ENCODE measurements around the gene DUSP23. TPM values are rescaled to one million over a fixed set of nuclear protein-coding genes. Genes with fewer than 3 reads are reported as not detected.

Gene DUSP23
- total RNA-seq, 1 donor from 2014 or later: 38.7 TPM

GRCh38 chr1:159829273-159829634 is 48.5 kb downstream of the DUSP23 start:
- Mint-ChIP-seq H3K4me3 (ENCODE audit: unreplicated experiment) (no peak overlapping the region), H3K36me3 (ENCODE audit: low read depth, unreplicated experiment) (no peaks in the 10 kb centered on the region), H3K9me3 (ENCODE audit: unreplicated experiment) (no peaks in the 10 kb centered on the region), H3K4me1 (ENCODE audit: unreplicated experiment) (peaks cover 6% of the 10 kb centered on the region), H3K27me3 (ENCODE audit: unreplicated experiment) (peaks cover 13% of the 10 kb centered on the region), H3K27ac (ENCODE audit: unreplicated experiment) (no peak overlapping the region)
- TF ChIP-seq CTCF (IDR thresholded peaks at IDR 0.05; ENCODE audit: unreplicated experiment): peak; percentile 30
- peak; percentile 66 for DNase-seq (ENCODE audit: low spot score)

- DNase-seq (ENCODE audit: low spot score): no peak
- Mint-ChIP-seq H3K4me1 (ENCODE audit: unreplicated experiment) (peaks cover 6% of the 10 kb centered on the region), H3K36me3 (ENCODE audit: low read depth, unreplicated experiment) (no peaks in the 10 kb centered on the region), H3K27me3 (ENCODE audit: unreplicated experiment) (peaks cover 11% of the 10 kb centered on the region), H3K4me3 (ENCODE audit: unreplicated experiment) (no peak overlapping the region), H3K9me3 (ENCODE audit: unreplicated experiment) (no peaks in the 10 kb centered on the region), H3K27ac (ENCODE audit: unreplicated experiment) (no peak overlapping the region)
- no peak for TF ChIP-seq CTCF (IDR thresholded peaks at IDR 0.05; ENCODE audit: unreplicated experiment)
These were observed 49.2 kb downstream of the DUSP23 start for GRCh38 chr1:159829822-159830465.

GRCh38 chr1:159830722-159831121 is 50.0 kb downstream of the DUSP23 start:
- H3K4me3 Mint-ChIP-seq (ENCODE audit: unreplicated experiment): no peak overlapping the region
- peaks cover 6% of the 10 kb centered on the region for H3K4me1 Mint-ChIP-seq (ENCODE audit: unreplicated experiment)
- DNase-seq (ENCODE audit: low spot score): no peak
- H3K27me3 Mint-ChIP-seq (ENCODE audit: unreplicated experiment): peaks cover 8% of the 10 kb centered on the region
- TF ChIP-seq CTCF (IDR thresholded peaks at IDR 0.05; ENCODE audit: unreplicated experiment): no peak
- H3K27ac Mint-ChIP-seq (ENCODE audit: unreplicated experiment): no peak overlapping the region
- H3K36me3 Mint-ChIP-seq (ENCODE audit: low read depth, unreplicated experiment): no peaks in the 10 kb centered on the region
- H3K9me3 Mint-ChIP-seq (ENCODE audit: unreplicated experiment): no peaks in the 10 kb centered on the region

GRCh38 chr1:159831412-159832141 is 50.8 kb downstream of the DUSP23 start:
- no peak overlapping the region for H3K4me3 Mint-ChIP-seq (ENCODE audit: unreplicated experiment)
- no peak for TF ChIP-seq CTCF (IDR thresholded peaks at IDR 0.05; ENCODE audit: unreplicated experiment)
- no peaks in the 10 kb centered on the region for H3K4me1 Mint-ChIP-seq (ENCODE audit: unreplicated experiment)
- no peak overlapping the region for H3K27ac Mint-ChIP-seq (ENCODE audit: unreplicated experiment)
- no peak for DNase-seq (ENCODE audit: low spot score)
- no peaks in the 10 kb centered on the region for H3K36me3 Mint-ChIP-seq (ENCODE audit: low read depth, unreplicated experiment)
- no peaks in the 10 kb centered on the region for H3K9me3 Mint-ChIP-seq (ENCODE audit: unreplicated experiment)
- H3K27me3 Mint-ChIP-seq (ENCODE audit: unreplicated experiment): peaks cover 5% of the 10 kb centered on the region

Other genes with a start within 250 kb of the DUSP23 start
- gene OR10J5, start 245.0 kb upstream of the DUSP23 start, total RNA-seq (ENCODE audit: unreplicated experiment): not detected
- not detected for gene APCS, start 193.1 kb upstream of the DUSP23 start, total RNA-seq (ENCODE audit: unreplicated experiment)
- not detected for gene CRP, start 66.4 kb upstream of the DUSP23 start, total RNA-seq (ENCODE audit: unreplicated experiment)
- not detected for gene FCRL6, start 21.4 kb downstream of the DUSP23 start, total RNA-seq (ENCODE audit: unreplicated experiment)
- gene SLAMF8, start 45.9 kb downstream of the DUSP23 start, total RNA-seq (ENCODE audit: unreplicated experiment): not detected
- gene VSIG8, start 81.7 kb downstream of the DUSP23 start, total RNA-seq (ENCODE audit: unreplicated experiment): not detected
- gene CFAP45, start 119.2 kb downstream of the DUSP23 start, total RNA-seq (ENCODE audit: unreplicated experiment): 1.0 TPM
- gene TAGLN2, start 144.5 kb downstream of the DUSP23 start, total RNA-seq (ENCODE audit: unreplicated experiment): 95.2 TPM
- gene IGSF9, start 164.7 kb downstream of the DUSP23 start, total RNA-seq (ENCODE audit: unreplicated experiment): 2.2 TPM
- not detected for gene SLAMF9, start 173.3 kb downstream of the DUSP23 start, total RNA-seq (ENCODE audit: unreplicated experiment)